ENCODE data around the gene HPSE2. TPM values are rescaled to one million over a fixed set of nuclear protein-coding genes. Genes with fewer than 3 reads are reported as not detected.

The HPSE2 gene
- total and polyA plus RNA-seq, 4 donors: 0.05 TPM; not detected in 3

- no peak overlapping the region for H3K9ac ChIP-seq (ENCODE audit: low read depth in 1 of 2, low read length in 2 of 2)
- H3K27ac ChIP-seq (ENCODE audit: low read depth in 1 of 2, low read length in 2 of 2): no peak overlapping the region
- no peaks in the 10 kb centered on the region for H3K4me1 ChIP-seq (ENCODE audit: control insufficient read depth in 4 of 4, insufficient read depth in 4 of 4, low read length in 3 of 4)
- H3K9me3 ChIP-seq (ENCODE audit: control insufficient read depth in 4 of 4, low read length in 3 of 4): no peaks in the 10 kb centered on the region
- TF ChIP-seq SP1 (IDR thresholded peaks at IDR 0.05): no peak
- no peak for TF ChIP-seq FOXA1 (IDR thresholded peaks at IDR 0.05)
- TF ChIP-seq JUND (IDR thresholded peaks at IDR 0.05): no peak
- no peak for TF ChIP-seq NR2F2 (IDR thresholded peaks at IDR 0.05)
- no peak for TF ChIP-seq YY1 (IDR thresholded peaks at IDR 0.05)
- TF ChIP-seq MAX (IDR thresholded peaks at IDR 0.05): no peak
- TF ChIP-seq RXRA (IDR thresholded peaks at IDR 0.05): no peak
- no peak for TF ChIP-seq GABPA (IDR thresholded peaks at IDR 0.05 in 1 of 2, conservative IDR thresholded peaks at IDR 0.05 in 1 of 2)
- TF ChIP-seq EGR1 (IDR thresholded peaks at IDR 0.05; ENCODE audit: low read depth in 2 of 2): no peak
- no peak for TF ChIP-seq FOXA2 (IDR thresholded peaks at IDR 0.05)
- DNase-seq (ENCODE audit: low spot score): no peak
- H3K27me3 ChIP-seq (ENCODE audit: control insufficient read depth in 4 of 4, insufficient read depth in 4 of 4, low read length in 3 of 4): peaks cover 0 to 3% (median 1%) of the 10 kb centered on the region in 4 donors
- no peak overlapping the region for H3K4me3 ChIP-seq (ENCODE audit: low read depth in 1 of 3, low read length in 3 of 3)
- no peaks in the 10 kb centered on the region for H3K36me3 ChIP-seq (ENCODE audit: control insufficient read depth in 4 of 4, insufficient read depth in 3 of 4, low read depth in 1 of 4, low read length in 3 of 4)
- 78% methylated on average over 5 of the region's 5 CpGs for WGBS
Measured at GRCh38 chr10:98610836-98611235, 624.8 kb downstream of the HPSE2 start.

- H3K27me3 ChIP-seq (ENCODE audit: control insufficient read depth in 4 of 4, insufficient read depth in 4 of 4, low read length in 3 of 4): peaks cover 0 to 3% (median 1%) of the 10 kb centered on the region in 4 donors
- H3K4me1 ChIP-seq (ENCODE audit: control insufficient read depth in 4 of 4, insufficient read depth in 4 of 4, low read length in 3 of 4): no peaks in the 10 kb centered on the region
- H3K36me3 ChIP-seq (ENCODE audit: control insufficient read depth in 4 of 4, insufficient read depth in 3 of 4, low read depth in 1 of 4, low read length in 3 of 4): no peaks in the 10 kb centered on the region
- H3K4me3 ChIP-seq (ENCODE audit: low read depth in 1 of 3, low read length in 3 of 3): no peak overlapping the region
- TF ChIP-seq CTCF (IDR thresholded peaks at IDR 0.05; ENCODE audit: low read depth, low read length, missing input control) (no peak), RXRA (IDR thresholded peaks at IDR 0.05) (no peak), GABPA (IDR thresholded peaks at IDR 0.05 in 1 of 2, conservative IDR thresholded peaks at IDR 0.05 in 1 of 2) (no peak), SP1 (IDR thresholded peaks at IDR 0.05) (no peak), YY1 (IDR thresholded peaks at IDR 0.05) (no peak), HNF4A (conservative IDR thresholded peaks at IDR 0.05) (no peak), TAF1 (conservative IDR thresholded peaks at IDR 0.05) (no peak), JUND (IDR thresholded peaks at IDR 0.05) (no peak), FOXA2 (IDR thresholded peaks at IDR 0.05) (no peak), EGR1 (IDR thresholded peaks at IDR 0.05; ENCODE audit: low read depth in 2 of 2) (no peak), ZBTB33 (IDR thresholded peaks at IDR 0.05) (no peak), FOXA1 (IDR thresholded peaks at IDR 0.05) (no peak)
- no peaks in the 10 kb centered on the region for H3K9me3 ChIP-seq (ENCODE audit: control insufficient read depth in 4 of 4, low read length in 3 of 4)
- no peak overlapping the region for H3K9ac ChIP-seq (ENCODE audit: low read depth in 1 of 2, low read length in 2 of 2)
- H3K27ac ChIP-seq (ENCODE audit: low read depth in 1 of 2, low read length in 2 of 2): no peak overlapping the region
- 84% methylated on average over 1 of the region's 1 CpG for WGBS
- no peak for DNase-seq (ENCODE audit: low spot score)
Measured at GRCh38 chr10:98610301-98610700, 625.4 kb downstream of the HPSE2 start.

GRCh38 chr10:98609265-98609664, 626.4 kb downstream of the HPSE2 start:
- Histone ChIP-seq H3K36me3 (ENCODE audit: control insufficient read depth in 4 of 4, insufficient read depth in 3 of 4, low read depth in 1 of 4, low read length in 3 of 4) (no peaks in the 10 kb centered on the region), H3K4me3 (ENCODE audit: low read depth in 1 of 3, low read length in 3 of 3) (no peak overlapping the region), H3K9me3 (ENCODE audit: control insufficient read depth in 4 of 4, low read length in 3 of 4) (no peaks in the 10 kb centered on the region), H3K4me1 (ENCODE audit: control insufficient read depth in 4 of 4, insufficient read depth in 4 of 4, low read length in 3 of 4) (no peaks in the 10 kb centered on the region), H3K27ac (ENCODE audit: low read depth in 1 of 2, low read length in 2 of 2) (no peak overlapping the region), H3K9ac (ENCODE audit: low read depth in 1 of 2, low read length in 2 of 2) (no peak overlapping the region), H3K27me3 (ENCODE audit: control insufficient read depth in 4 of 4, insufficient read depth in 4 of 4, low read length in 3 of 4) (peaks cover 0 to 3% (median 1%) of the 10 kb centered on the region in 4 donors)
- no peak for TF ChIP-seq SP1 (IDR thresholded peaks at IDR 0.05)
- TF ChIP-seq ZBTB33 (IDR thresholded peaks at IDR 0.05): no peak
- no peak for TF ChIP-seq GABPA (IDR thresholded peaks at IDR 0.05 in 1 of 2, conservative IDR thresholded peaks at IDR 0.05 in 1 of 2)
- TF ChIP-seq JUND (IDR thresholded peaks at IDR 0.05): no peak
- TF ChIP-seq HNF4G (IDR thresholded peaks at IDR 0.05): no peak
- TF ChIP-seq NR2F2 (IDR thresholded peaks at IDR 0.05): no peak
- no peak for TF ChIP-seq ATF3 (IDR thresholded peaks at IDR 0.05)
- 92% methylated on average over 2 of the region's 2 CpGs for WGBS
- DNase-seq (ENCODE audit: low spot score): no peak
